Mammary microvascular endothelial cell (primary cell): ENCODE data around the gene MRPL20. TPM values are rescaled to one million over a fixed set of nuclear protein-coding genes. Genes with fewer than 3 reads are reported as not detected.

Experiments used
- total RNA-seq: library from RNA; depleted of rRNA; stranded (reverse); fragments of >200 nt; gene quantifications from 2 replicates; pipeline ENCODE4 v1.2.3, GENCODE V29; 2015

Gene MRPL20
- total RNA-seq = 204 and 208 TPM in 2 replicates

GRCh38 chr1:1406821-1407635 lies at the start of gene MRPL20:
Gene MRPL20, minus strand, starts transcription at chr1:1407293. Its CDS starts 76 bp downstream, at chr1:1407217.

DNA sequence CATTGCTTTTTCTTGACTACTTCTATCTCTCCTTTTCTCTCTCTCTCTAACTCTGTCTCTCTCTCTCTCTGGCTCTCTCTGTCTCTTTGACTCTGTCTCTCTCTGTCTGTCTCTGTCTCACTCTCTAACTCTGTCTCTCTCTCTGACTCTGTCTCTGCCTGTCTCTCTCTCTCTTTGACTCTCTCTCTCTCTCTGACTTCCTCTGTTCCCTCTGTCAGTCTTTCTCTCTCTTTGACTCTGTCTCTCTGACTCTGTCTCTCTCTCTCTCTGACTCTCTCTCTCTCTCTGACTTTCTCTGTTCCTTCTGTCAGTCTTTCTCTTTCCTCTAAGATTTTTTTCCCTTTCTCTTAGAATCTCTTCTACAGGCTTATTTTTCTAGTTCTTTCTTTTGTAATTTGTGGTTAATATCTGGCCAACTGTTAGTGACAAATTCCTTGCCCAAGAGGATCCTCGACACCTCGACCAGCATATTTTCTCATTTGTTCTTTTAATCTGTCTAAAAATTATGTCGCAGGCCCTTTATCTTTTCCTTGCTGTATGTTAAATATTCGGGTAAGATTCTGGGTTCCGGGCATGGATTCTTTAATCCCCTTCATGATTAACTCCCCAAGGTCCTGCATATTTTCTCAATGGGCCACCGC lies 42.1 kb upstream of the MRPL20 start, which contains the start of gene ATAD3C:
Gene ATAD3C (plus strand): TSS at position 591 of the 641 bp plus-strand sequence. CDS start 995 bp downstream, outside the sequence.

DNA sequence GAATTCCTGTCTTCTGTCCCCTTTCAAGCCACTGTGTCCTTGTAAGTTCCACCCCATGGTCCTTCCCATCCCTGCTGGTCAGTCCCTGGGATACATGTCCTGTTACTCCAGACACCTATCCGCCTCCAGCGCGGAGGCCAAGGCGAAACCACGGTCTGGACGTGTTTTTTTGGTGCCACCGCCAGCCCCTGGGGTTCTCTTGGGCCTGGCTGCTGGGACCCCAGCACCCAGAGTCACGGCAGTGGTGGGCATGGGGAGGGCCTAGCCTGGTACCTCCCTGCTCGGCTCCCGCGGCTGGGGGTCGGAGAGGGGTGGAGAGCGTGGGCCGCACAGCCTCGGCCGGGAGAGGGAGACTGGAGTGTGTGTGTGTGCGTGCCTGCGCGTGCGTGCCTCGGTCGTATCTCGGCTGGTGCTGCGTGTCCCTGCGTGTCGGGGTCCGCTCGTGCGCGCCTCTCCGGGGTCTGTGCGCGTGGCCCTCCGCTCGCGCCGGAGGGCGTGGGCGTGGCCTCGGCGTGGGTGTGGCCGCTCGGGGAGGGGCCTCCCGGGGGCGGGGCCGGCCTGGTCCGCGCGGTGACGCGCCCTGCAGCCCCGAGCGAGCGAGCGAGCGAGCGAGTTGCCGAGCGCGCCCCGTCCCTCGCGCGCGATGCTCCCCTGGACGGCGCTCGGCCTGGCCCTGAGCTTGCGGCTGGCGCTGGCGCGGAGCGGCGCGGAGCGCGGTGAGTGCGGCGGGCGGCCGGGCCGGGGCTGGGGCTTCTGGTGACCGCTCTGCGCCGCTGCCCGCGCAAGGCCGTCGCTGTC lies 28.2 kb upstream of the MRPL20 start, which contains the start of gene VWA1:
Gene VWA1 (plus strand): TSS at position 585 of the 798 bp plus-strand sequence. CDS start 59 bp downstream, at position 644.

DNA sequence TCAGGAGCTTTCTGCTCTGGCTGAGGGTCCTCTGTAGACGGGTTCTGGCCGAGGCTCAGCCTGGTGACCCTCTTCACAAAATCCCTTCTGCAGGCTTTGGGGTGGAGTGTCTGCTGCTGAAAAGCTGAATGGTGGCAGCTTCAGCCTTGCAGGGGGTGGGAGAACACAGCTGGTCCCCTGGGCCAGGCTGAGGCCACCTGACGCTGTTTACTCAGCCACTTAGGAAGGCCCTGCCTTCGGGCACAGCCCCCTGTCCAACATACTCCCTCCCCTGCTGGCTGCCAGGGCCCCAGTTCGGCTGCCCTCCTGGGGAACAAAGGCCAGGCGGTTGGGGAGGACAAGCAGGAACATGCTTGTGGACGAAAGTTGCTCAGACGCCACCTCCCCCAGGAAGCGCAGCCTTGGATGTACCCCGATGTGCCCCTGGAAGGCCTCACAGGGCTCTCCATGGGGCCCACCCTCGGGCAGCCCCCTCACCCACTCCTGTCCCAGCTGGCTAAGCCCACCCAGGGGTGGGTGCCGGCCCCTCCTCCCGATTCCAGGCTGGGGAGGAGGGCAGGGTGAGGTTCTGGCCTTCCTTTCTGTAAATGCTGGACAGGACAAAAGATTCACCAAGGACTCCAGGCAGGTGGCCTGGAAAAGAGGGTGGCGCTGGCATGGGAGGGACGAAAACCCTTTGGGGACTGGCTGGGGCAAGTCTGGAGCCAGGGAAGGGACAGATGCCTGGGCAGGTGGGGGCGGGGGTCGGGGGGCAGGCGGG lies 14.2 kb upstream of the MRPL20 start, which contains the start of gene ANKRD65:
Gene ANKRD65 (minus strand): TSS at position 130 of the 760 bp plus-strand sequence. CDS start 271 bp downstream, outside the sequence.

GRCh38 chr1:1399187-1399871 lies 7.8 kb downstream of the MRPL20 start, which contains the start of gene CCNL2:
Gene CCNL2, minus strand, starts transcription at chr1:1399335. Its CDS starts 29 bp downstream, at chr1:1399306.

GRCh38 chr1:1374929-1375662 lies 32.0 kb downstream of the MRPL20 start, which contains the start of gene AURKAIP1:
Gene AURKAIP1, minus strand, starts transcription at chr1:1375207. Its CDS starts 451 bp downstream, at chr1:1374756.

GRCh38 chr1:1358433-1359271 lies 48.4 kb downstream of the MRPL20 start, which contains the start of gene MXRA8:
Gene MXRA8, minus strand, starts transcription at chr1:1358555. Its CDS starts 51 bp downstream, at chr1:1358504.

Other genes with a start within 250 kb of the MRPL20 start
- gene TTLL10, start 233.4 kb downstream of the MRPL20 start, total RNA-seq = not detected in 2 replicates
- gene TNFRSF18, start 200.7 kb downstream of the MRPL20 start, total RNA-seq = not detected in 2 replicates
- 1.4 and 2.0 TPM in 2 replicates for gene TNFRSF4, start 193.1 kb downstream of the MRPL20 start, total RNA-seq
- 205 and 217 TPM in 2 replicates for gene SDF4, start 175.3 kb downstream of the MRPL20 start, total RNA-seq
- gene B3GALT6, start 175.1 kb downstream of the MRPL20 start, total RNA-seq = 27.9 and 30.2 TPM in 2 replicates
- gene C1QTNF12, start 160.6 kb downstream of the MRPL20 start, total RNA-seq = 0.25 and 0.27 TPM in 2 replicates
- gene UBE2J2, start 133.4 kb downstream of the MRPL20 start, total RNA-seq = 36.0 and 43.3 TPM in 2 replicates
- gene SCNN1D, start 126.9 kb downstream of the MRPL20 start, total RNA-seq = 0.05 and 0.67 TPM in 2 replicates
- gene ACAP3, start 99.4 kb downstream of the MRPL20 start, total RNA-seq = 13.7 and 20.6 TPM in 2 replicates
- 38.5 and 38.6 TPM in 2 replicates for gene PUSL1, start 98.7 kb downstream of the MRPL20 start, total RNA-seq
- 83.0 and 98.9 TPM in 2 replicates for gene INTS11, start 82.6 kb downstream of the MRPL20 start, total RNA-seq
- 40.4 and 40.6 TPM in 2 replicates for gene CPTP, start 82.5 kb downstream of the MRPL20 start, total RNA-seq
- gene TAS1R3, start 76.0 kb downstream of the MRPL20 start, total RNA-seq = not detected in 2 replicates
- gene DVL1, start 57.9 kb downstream of the MRPL20 start, total RNA-seq = 41.1 and 41.3 TPM in 2 replicates
- 0.20 and 0.34 TPM in 2 replicates for gene MXRA8, start 48.7 kb downstream of the MRPL20 start, total RNA-seq
- 180 and 195 TPM in 2 replicates for gene AURKAIP1, start 32.1 kb downstream of the MRPL20 start, total RNA-seq
- 40.4 and 46.4 TPM in 2 replicates for gene CCNL2, start 8.0 kb downstream of the MRPL20 start, total RNA-seq
- 0.47 and 0.64 TPM in 2 replicates for gene ANKRD65, start 14.0 kb upstream of the MRPL20 start, total RNA-seq
- 45.7 and 49.0 TPM in 2 replicates for gene VWA1, start 28.4 kb upstream of the MRPL20 start, total RNA-seq
- 0.07 TPM in 1 of 2 replicates, not detected in the other for gene ATAD3C, start 42.4 kb upstream of the MRPL20 start, total RNA-seq
- 40.2 and 43.1 TPM in 2 replicates for gene ATAD3B, start 64.5 kb upstream of the MRPL20 start, total RNA-seq
- 50.7 and 56.6 TPM in 2 replicates for gene ATAD3A, start 104.9 kb upstream of the MRPL20 start, total RNA-seq
- gene TMEM240, start 133.3 kb upstream of the MRPL20 start, total RNA-seq = 0.69 and 1.7 TPM in 2 replicates
- 111 and 116 TPM in 2 replicates for gene SSU72, start 167.6 kb upstream of the MRPL20 start, total RNA-seq
- 2.1 and 3.1 TPM in 2 replicates for gene FNDC10, start 192.8 kb upstream of the MRPL20 start, total RNA-seq
- 15.9 and 17.7 TPM in 2 replicates for gene MIB2, start 208.2 kb upstream of the MRPL20 start, total RNA-seq
- 0.49 and 2.4 TPM in 2 replicates for gene MMP23B, start 224.9 kb upstream of the MRPL20 start, total RNA-seq